GM19240 (cell line): Measurements from ENCODE around the gene MAPK4.
"Not testable (repeated sequence)": the region's sequence is repeated elsewhere in the genome, so short reads cannot be mapped to it uniquely, and the experiment has no call there.

Source experiments
- DNase-seq: peaks from one replicate; pipeline ENCODE4 v3.0.0; 2011; ENCODE audit warnings: low spot score; ENCODE audit not compliant: insufficient read length

The MAPK4 gene

DNA sequence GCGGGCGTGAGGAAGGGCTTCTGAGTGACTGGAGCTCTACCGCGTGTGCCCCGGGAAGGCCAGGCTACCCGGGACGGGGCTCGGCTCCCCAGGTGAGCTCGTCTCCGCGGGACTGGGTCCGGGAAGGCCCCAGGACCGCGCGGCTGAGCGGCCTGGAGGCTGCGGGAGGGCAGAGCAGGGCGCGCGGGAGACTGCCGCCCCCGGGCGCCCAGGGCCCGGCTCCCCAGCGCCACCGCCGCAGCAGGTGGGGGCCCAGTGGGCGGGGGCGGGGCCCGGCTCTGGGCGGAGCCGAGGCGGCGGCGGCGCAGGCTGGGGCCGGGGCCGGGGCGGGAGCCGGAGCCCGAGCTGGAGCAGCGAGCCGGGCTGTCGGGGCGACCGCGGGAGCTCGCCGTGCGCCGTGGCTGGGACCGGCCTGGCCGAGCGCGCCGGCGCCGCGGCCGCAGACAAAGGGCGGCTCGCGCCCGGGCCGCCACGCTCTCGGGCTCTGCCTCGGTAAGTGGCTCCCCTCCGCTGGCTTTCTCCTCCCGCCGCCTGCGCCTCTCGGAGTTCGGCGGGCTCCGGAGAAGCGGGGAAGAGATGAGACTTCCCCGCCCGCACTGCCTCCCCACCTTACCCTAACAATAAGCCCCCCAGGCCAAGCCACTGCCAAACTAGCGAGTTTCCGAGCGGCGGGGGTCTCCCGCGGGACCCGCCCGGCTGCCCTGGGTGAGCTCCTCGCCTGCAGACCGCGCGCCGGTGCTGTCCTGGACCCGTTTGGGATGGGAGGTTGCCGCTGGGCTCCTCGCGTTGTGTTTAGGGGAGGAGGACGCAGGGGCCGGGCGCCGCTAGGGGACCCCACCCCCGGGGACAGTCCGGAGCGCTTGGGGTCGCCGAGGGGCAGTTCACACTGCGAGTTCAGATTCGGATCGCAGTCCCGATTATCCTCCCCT lies at the start of gene MAPK4:
TSS of gene MAPK4 (plus strand) at position 336 of the 929 bp plus-strand sequence. CDS start 103,872 bp downstream, outside the sequence.
- DNase-seq, result peak; percentile 14

DNA sequence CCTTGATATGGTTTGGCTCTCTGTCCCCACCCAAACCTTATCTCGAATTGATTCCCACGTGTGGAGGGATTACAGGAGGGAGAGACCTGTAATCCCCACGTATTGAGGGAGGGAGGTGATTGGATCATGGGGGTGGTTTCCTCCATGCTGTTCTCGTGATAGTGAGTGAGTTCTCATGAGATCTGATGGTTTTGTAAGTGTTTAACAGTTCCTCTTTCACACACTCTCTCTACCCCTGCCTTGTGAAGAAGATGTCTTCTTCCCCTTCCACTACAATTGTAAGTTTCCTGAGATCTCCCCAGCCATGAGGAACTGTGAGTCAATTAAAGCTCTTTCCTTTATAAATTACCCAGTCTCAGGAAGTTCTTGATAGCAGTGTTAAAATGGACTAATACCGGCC lies 42.6 kb upstream of the MAPK4 start:
- DNase-seq, result not testable (repeated sequence)

DNA sequence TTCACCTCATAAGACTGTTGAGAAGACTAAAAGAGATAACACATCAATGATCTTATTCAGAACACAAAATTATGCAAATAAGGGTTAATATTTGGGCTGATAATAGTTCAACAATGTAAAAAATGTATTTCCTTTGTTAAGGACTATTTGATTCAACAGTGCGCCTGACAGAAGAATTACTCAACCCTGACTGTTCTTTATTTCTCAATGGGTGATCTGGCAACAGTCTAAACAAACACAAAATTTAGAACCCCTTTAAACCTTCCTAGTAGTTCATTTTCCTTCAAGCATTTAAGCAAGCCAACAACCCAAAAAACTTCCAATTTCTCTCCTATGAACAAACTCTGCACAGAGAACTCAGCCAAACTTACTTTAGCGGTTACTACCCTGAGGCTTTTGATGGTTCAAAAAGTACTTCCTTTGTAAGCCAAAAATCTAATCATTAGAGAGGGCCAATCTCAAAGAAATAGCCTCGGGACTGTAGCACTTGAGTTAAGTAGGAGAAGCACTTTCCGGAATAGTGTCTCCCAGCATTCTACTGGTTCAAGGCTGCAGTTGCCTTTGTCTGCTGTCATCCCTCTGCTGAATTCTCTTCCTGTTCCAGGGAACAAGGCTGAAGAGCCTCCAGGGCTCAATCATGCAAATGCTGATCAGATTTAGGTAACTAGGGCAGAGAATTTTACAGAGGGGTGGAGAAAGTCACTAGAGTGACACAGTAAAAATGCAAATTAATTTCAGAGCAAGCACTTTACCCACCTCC lies 40.9 kb upstream of the MAPK4 start:
- no peak for DNase-seq

DNA sequence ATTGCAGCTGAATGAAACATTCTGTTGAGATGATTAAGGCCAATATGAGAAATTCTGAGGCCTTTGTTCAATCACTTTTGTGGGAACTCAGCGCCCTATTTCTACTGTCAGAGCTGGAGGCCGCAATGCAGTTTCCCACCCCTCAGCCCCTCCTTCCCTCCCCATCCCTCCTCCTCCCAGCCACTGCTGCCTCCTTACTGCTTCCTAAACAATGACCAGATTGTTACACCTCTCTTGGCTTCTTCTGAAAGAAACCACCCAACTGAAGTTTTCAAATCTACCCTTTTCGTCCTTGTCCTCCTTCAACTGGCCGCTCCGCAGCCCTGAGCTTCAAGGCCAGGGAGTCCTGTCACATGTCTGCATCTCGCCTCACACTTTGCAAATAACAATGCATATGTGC lies 36.7 kb upstream of the MAPK4 start:
- DNase-seq, result no peak

DNA sequence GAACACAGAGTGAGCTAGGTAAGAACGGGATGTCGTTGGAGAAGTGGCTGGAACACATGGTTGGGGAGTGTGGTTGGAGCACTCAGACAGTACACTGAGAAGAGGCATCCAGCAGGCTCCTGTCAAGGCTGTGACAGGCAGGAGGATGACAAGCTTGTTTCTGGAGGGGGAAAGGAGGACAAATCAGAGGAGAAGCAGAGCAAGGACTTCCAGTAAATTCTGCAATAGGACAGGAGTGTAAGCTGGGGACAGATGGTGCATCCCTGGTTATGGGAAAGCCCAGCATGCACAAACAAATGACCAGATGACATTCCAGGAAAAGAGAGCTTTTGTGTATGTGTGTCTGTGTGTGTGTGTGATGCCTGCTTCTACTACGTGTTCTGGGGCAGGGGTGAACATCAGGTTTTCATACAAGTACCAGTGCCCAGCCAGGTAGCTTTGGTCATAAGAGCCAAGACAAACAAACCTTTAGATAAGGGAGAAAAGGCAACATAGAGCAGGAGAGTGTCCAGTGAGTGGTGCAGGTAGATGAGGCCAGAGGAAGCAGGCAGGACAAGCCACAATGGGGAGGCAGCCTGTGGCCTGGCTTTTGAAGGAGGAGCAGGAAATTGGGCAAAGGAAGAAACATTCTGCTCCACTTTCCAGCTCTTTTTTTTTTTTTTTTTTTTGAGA lies 32.1 kb upstream of the MAPK4 start:
- no peak for DNase-seq

DNA sequence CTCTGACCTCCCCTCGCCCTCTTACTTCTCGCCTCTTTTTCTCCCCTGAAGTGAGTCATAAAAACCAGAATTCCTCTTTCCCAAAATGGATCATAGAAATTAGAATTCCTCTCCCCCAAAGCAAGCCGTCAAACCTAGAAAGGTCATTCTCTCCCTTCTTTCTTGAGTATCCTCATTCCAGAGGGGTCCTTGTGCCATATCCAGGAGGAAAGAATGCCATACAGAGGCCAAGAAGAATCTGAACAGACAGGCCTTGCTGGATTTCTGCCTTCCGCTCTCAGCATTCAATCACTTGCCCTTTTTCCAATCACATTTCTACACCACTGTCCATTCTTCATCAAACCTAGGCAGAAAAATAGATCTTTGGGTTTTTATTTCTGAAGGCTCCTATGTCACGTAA lies 31.1 kb upstream of the MAPK4 start:
- no peak for DNase-seq

DNA sequence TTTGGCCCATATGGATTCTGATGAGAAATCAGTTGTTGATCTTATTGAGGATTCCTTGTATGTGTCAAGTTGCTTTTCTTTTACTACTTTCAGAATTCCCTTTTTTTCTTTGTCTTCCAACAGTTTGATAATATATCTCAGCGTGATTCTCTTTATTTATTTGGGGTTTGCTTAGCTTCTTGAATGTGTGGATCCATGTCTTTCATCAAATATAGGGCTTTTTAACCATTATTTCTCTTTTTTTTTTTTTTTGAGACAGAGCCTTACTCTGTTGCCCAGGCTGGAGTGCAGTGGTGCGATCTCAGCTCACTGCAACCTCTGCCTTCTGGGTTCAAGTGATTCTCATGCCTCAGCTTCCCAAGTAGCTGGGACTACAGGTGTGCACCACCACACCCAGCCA lies 26.1 kb upstream of the MAPK4 start:
- not testable (repeated sequence) for DNase-seq

DNA sequence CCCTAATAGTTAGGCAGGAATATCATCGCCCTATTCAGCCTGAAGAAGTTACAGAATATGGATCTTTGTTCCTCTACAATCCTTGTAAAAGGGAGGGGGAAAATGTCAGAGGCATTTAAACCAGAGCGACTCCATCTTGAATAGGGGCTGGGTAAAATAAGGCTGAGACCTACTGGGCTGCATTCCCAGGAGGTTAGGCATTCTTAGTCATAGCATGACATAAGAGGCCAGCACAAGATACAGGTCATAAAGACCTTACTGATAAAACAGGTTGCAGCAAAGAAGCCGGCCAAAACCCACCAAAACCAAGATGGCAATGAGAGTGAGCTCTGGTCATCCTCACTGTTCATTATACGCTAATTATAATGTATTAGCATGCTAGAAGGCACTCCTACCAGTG lies 15.4 kb upstream of the MAPK4 start:
- not testable (repeated sequence) for DNase-seq

DNA sequence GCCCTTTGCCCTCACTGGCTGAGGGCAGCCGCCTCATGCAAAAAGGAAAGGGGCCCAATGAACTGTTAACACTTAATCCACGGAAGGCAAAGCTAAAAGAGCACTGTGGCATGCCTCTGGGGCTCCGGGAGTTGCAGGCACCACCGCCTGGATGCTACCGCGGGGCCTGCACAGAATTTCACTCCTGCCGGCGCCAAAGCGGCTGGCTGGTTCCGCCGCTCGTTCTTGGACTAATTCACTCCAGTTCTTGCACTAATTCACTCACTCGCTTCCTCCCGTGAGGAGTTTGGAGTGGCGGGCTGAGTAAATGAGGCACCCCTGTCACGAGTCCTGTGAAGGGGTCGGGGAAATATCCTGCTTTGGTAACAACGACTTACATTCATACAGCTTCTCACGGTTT lies 14.0 kb upstream of the MAPK4 start:
- no peak for DNase-seq

DNA sequence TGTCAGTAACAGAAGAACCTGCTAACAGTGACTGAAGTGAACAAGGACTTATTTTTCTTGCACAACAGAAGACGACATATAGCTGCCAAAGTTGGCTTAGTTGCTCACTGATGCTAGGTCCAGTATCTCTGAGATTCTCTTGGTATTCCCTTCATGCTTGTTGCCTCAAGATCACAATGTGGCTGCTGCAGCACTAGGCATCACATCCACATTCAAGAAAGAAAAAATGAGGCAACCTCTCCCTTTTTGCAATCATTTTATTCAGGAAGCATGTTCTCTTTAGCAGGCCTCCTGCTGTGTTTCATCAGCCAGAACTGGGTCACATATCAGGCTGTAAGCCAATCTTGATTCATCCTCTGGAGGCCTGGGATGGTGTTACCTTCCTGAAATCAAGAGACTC lies 11.7 kb upstream of the MAPK4 start:
- DNase-seq, result no peak

DNA sequence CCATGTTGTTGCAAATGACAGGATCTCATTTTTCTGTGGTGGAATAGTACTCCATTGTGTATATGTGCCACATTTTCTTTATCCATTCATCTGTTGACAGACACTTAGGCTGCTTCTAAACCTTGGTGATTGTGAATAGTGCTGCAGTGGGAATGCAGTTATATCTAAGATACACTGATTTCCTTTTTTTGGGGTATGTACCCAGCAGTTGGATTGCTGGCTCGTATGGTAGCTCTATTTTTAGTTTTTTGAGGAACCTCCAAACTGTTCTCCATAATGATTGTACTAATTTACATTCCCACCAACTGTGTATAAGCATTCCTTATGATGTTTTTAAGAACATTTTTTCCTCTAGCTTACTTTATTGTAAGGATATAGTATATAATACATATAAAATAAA lies 8.2 kb upstream of the MAPK4 start:
- DNase-seq, result not testable (repeated sequence)

DNA sequence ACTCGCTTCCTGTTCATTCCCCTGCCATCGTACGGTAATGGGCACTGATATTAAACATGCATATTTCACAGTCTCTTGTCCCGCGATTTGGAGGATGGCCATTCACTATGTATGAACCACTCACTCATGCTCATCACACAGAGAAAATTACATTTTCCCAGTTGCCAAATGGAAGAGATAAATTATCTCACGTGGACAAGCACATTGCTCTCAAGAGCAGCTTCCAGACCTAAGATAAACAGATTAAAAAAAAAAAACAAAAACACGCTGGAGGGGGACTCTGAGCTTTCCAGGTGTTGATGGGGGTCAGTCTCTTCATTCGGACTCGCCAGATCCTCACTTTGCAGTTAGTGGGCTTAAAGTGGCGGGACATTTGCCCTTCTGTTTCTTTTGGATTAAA lies 1.7 kb upstream of the MAPK4 start:
- no peak for DNase-seq

DNA sequence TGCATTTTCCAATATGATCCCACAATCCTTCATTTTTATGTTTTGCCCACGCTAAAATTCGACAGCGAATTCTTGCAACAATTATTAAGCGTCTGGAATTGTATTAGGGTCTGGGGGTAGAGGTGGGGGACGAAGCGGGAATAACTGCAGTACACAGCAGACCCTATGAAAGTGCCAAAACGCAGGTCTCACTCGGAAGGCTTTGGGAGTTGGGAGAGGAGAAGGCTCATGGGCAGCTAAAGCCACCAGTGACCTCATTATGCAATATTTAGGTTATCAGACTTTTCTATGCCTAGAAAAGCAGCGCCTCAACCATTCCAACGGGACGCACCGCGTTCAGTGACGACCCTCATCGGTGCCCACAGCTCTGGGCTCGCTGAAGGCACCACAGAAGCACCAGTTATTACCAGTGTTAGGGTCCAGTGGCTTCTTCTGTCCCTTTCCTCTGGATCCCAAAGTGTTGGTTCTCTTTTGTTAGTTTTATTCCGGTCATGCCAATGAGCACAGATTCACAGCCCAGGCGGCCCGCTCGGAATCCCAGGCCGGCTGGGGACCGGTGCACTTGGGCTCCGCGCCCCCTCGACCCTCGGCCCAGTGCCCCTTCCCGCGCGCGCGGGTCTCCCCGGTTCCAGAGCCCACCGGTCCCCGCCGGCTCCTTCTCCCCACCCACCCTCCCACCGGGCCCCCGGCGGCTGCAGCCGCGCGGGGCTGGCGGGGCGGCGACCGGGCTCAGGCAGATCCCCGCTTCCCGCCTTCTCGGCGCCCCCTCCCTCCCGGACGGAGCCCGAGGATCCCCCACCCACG lies 737 bp upstream of the MAPK4 start:
- DNase-seq, result no peak

DNA sequence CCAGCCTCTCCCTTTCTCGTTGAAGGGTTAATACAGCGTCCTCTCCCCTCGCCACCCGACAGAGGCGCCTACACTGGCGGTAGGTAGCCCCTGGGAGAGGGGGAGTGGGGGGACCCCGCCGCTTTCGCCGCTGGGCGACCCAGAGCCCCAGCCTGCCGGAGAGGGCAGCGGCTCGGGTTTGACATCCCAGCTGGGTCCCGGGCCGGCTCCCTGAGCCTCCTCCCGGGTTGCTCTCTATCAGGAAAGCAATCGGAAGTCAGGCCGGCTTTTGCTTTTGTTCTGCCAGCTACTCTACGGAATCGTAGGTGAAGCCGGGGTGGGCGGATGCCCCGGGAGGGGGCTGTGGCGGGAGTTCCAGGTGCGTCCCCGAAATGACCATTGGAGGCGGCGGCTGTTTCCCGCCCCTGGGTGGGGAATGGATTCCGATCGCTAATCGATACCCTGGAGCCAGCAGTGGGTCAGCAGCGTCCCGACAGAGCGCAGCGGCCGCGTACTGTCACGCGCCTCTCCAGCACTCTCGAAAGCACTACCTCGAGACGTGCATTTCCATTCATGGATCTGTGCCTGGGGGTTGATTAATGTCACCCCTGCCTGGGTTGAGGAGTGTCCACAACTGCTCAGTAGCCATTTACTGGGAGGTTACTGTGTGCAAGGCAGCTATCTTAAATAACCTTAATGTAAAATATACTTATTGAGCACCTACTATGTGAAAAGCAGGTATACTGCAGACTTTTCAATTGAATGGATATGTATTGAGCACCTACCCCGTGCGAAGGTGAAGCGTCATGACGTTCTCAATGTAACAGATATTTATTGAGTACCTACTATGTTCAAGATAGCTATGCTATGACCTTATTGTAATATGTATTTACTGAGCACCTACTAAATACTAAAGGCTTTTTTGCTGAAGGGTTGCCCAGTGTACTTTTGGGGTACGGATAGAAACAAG lies 1.1 kb downstream of the MAPK4 start:
- no peak for DNase-seq

DNA sequence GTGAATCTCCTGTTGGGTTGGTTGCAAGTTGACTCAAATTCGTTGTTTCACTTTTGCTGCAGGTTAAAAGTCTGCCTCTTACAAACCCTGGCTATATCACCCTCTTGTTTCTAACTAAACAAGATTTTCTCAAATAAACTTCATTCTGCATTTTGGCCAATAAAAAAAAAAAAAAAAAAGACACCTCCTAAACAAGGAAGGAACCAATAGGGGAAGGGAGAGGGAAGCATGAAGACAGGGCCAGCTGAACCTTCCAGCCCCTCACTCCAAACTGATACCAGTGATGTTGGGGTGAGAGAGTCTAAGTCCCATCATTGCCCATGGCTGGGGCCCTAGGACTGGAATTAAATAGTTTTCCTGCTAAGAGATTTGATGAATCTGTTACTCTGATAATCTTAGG lies 2.4 kb downstream of the MAPK4 start:
- not testable (repeated sequence) for DNase-seq

DNA sequence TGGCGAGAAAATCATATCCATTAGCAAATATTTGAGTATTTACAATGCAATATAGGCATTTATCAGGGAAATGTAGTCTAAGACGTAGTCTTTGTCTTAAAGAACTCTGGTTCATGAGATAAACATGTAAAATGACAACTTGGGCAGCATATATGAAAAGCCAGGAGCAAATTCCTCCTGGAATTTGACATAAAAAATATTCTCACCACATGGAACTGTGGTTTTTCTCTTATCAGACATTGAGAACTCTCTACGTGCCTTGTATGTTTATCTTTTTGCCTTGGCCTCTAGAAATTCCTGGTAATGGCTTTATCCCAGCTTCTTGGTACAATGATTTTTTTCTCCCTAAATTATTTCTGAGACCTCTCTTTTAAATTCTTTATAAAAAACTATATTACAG lies 2.8 kb downstream of the MAPK4 start:
- no peak for DNase-seq

DNA sequence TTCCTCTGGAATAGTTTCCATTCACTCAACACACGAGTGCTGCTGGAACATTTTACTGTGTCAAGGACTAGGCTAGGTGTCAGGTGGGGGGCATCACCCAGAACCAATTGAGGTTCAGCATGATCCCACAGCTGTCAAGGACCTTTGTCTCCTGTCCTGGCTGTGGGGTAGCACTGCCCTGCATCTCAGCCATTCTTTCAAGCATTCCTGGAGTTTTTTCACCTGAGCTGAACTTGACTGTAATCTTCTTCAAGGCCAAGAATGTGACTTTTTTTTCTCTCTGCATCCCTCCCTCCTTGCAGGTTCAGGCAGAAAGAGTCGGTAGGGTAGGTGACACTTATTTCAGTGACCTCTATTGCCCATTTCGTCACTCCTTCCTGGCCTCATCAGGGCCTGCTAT lies 3.5 kb downstream of the MAPK4 start:
- DNase-seq, result no peak

DNA sequence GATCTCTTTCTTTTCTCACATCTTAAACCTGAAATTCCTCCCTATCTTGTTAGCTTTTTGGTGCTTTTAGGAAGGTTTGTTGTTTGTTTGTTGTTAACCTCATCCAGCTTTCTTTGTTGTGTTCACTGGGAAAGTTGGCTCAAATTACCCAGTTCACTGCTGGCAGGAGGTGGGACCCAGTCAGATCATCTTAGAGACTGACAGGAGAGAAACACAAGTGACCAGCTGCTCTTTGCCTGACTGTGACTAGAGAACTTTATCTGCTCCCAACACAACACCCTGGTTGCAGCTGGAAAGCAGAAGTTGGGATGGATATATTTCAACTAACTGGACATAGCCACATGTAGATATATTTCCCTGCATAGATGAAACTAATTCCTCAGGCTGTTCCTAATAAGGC lies 10.0 kb downstream of the MAPK4 start:
- DNase-seq, result no peak

DNA sequence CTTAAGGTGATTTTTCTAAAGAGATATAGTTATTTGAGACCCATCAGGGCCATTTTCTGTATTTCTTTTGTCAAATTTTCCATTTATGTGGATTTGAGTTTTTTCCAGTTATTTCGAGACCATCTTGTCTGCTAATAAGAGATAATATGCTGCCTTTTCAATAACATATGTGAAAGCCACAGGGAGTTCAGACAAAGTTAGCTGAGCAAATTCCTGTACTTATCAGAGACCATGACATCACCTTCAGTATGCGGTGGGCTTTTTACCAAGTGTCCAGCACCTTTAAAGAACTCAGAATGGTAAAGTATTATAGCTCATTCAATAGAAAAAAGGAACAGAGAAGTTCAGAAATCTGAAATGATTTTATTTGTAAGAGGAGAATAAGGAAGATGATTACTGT lies 11.7 kb downstream of the MAPK4 start:
- no peak for DNase-seq

DNA sequence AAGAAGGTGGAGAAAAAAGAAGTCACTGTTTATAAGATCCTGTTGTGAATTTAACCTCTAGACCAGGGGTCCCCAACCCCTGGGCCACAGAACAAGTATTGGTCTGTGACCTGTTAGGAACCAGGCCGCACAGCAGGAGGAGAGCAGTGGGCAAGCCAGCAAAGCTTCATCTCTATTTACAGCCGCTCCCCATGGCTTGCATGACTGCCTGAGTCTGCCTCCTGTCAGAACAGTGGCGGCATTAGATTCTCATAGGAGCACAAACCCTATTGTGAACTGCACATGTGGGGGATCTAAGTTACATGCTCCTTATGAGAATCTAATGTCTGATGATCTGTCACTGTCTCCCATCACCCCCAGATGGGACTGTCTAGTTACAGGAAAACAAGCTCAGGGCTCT lies 13.3 kb downstream of the MAPK4 start:
- not testable (repeated sequence) for DNase-seq
